ENCODE data around the gene DEFB112.

The DEFB112 gene

DNA sequence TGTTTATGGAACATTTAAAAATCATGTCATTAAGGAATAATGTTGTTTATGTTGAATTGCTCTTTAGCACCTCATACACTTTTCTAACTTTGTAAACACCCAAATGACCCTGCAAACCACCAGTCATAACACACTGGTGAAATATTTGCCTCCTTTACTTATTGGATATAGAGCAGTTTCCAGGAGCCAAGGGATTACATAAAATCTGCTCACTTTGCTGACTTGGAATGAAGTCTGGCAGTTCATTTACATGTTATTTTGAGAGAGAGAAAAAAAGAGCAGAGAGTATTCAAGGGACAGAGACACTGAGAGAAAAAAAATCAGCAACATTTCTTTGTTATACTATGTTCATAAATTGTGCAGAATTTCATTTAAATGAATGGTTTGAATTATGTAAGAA lies 46.6 kb upstream of the DEFB112 start:
- Histone ChIP-seq H3K9ac (ENCODE audit: low read depth, low read length, poor library complexity, severe bottlenecking) (no peak overlapping the region), H3K9me2 (replicated peaks; ENCODE audit: low read depth, low read length) (no peaks in the 10 kb centered on the region), H3K4me1 (ENCODE audit: insufficient read depth, low read length, poor library complexity, severe bottlenecking) (no peaks in the 10 kb centered on the region), H3K9me3 (ENCODE audit: insufficient read depth, low read depth, low read length) (no peaks in the 10 kb centered on the region), H3K4me2 (ENCODE audit: low read depth, low read length, poor library complexity, severe bottlenecking) (no peak overlapping the region), H3K79me2 (ENCODE audit: insufficient read depth, low read length) (no peaks in the 10 kb centered on the region), H4K20me1 (ENCODE audit: insufficient read depth, low read length, poor library complexity, severe bottlenecking) (no peaks in the 10 kb centered on the region), H3K36me3 (ENCODE audit: insufficient read depth, low read length) (no peaks in the 10 kb centered on the region), H3F3A (ENCODE audit: low read depth) (no peaks in the 10 kb centered on the region), H3K27me3 (ENCODE audit: insufficient read depth, low read length, poor library complexity, severe bottlenecking) (no peaks in the 10 kb centered on the region), H3K4me3 (ENCODE audit: low read length, poor library complexity, severe bottlenecking) (no peak overlapping the region), H2AFZ (ENCODE audit: low read length) (no peak overlapping the region)
- TF ChIP-seq EZH2phosphoT487 (IDR thresholded peaks at IDR 0.05; ENCODE audit: borderline replicate concordance): no peak
- TF ChIP-seq, protein P1, sequence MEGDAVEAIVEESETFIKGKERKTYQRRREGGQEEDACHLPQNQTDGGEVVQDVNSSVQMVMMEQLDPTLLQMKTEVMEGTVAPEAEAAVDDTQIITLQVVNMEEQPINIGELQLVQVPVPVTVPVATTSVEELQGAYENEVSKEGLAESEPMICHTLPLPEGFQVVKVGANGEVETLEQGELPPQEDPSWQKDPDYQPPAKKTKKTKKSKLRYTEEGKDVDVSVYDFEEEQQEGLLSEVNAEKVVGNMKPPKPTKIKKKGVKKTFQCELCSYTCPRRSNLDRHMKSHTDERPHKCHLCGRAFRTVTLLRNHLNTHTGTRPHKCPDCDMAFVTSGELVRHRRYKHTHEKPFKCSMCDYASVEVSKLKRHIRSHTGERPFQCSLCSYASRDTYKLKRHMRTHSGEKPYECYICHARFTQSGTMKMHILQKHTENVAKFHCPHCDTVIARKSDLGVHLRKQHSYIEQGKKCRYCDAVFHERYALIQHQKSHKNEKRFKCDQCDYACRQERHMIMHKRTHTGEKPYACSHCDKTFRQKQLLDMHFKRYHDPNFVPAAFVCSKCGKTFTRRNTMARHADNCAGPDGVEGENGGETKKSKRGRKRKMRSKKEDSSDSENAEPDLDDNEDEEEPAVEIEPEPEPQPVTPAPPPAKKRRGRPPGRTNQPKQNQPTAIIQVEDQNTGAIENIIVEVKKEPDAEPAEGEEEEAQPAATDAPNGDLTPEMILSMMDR (conservative IDR thresholded peaks at IDR 0.05; ENCODE audit: low read length): no peak

DNA sequence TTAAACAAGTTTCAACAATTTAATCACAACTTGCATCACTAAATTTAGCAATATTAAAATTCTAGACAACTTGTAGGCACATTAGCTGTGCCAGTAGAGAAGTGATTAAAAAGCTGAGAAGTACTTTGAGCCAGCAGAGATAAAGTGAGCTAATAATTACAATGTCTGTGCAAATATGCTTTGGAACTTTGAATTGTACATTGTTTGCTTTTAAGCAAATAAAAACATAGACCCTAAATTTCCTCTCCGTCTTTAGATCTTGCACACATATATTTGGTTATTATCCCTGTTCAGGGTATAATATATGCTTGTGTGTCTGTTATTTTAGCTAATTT lies 44.2 kb upstream of the DEFB112 start:
- Histone ChIP-seq H3K9me3 (ENCODE audit: insufficient read depth, low read depth, low read length) (no peaks in the 10 kb centered on the region), H3K9ac (ENCODE audit: low read depth, low read length, poor library complexity, severe bottlenecking) (no peak overlapping the region), H3K79me2 (ENCODE audit: insufficient read depth, low read length) (no peaks in the 10 kb centered on the region), H2AFZ (ENCODE audit: low read length) (no peak overlapping the region), H4K20me1 (ENCODE audit: insufficient read depth, low read length, poor library complexity, severe bottlenecking) (no peaks in the 10 kb centered on the region), H3K4me3 (ENCODE audit: low read length, poor library complexity, severe bottlenecking) (no peak overlapping the region), H3K4me2 (ENCODE audit: low read depth, low read length, poor library complexity, severe bottlenecking) (no peak overlapping the region), H3K36me3 (ENCODE audit: insufficient read depth, low read length) (no peaks in the 10 kb centered on the region), H3K9me2 (replicated peaks; ENCODE audit: low read depth, low read length) (no peaks in the 10 kb centered on the region), H3K27me3 (ENCODE audit: insufficient read depth, low read length, poor library complexity, severe bottlenecking) (no peaks in the 10 kb centered on the region), H3F3A (ENCODE audit: low read depth) (no peaks in the 10 kb centered on the region), H3K4me1 (ENCODE audit: insufficient read depth, low read length, poor library complexity, severe bottlenecking) (no peaks in the 10 kb centered on the region)
- TF ChIP-seq, protein P1 (conservative IDR thresholded peaks at IDR 0.05; ENCODE audit: low read length): no peak
- TF ChIP-seq EZH2phosphoT487 (IDR thresholded peaks at IDR 0.05; ENCODE audit: borderline replicate concordance): no peak

DNA sequence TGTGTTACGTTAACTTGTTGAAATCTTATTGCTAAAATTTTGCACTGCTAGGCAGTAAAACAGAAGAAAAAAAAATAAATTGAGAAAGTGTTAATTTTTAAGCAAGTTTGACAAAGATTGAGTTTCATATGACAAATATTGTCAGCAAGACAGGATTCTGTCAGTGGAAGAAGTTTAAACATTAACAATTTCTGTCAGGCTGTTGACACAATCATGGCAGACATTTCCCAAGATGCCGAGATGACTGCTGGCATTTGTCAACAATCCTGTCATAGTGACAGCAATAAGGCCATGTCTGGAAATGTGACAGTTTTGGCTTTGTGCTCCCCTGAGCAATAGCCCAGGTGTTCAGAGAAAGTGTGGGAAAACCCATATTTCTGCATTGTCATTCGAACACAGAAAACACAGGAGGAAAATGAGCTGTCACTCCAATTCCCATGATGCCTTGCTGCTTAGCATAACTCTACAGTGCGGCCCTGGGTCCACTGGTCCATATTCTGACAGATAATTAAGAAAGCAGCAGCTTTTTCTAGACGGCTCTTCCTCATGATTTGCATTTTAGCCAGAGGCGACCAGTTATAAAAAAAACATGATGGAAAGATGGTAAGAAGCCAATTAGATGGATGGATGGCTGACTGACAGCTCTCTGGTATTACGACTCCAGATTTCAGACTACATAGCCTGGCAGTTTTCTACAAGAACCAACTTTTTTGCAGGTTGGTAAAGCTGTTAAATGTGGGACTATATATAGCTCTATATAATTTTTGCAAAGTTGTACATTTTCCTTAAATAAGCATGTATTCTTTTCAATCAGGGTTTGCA lies 43.6 kb upstream of the DEFB112 start:
- no peaks in the 10 kb centered on the region for H3K27me3 ChIP-seq (ENCODE audit: insufficient read depth, low read length, poor library complexity, severe bottlenecking)
- H3K79me2 ChIP-seq (ENCODE audit: insufficient read depth, low read length): no peaks in the 10 kb centered on the region
- no peaks in the 10 kb centered on the region for H3K9me2 ChIP-seq (replicated peaks; ENCODE audit: low read depth, low read length)
- H3K4me3 ChIP-seq (ENCODE audit: low read length, poor library complexity, severe bottlenecking): no peak overlapping the region
- H3F3A ChIP-seq (ENCODE audit: low read depth): no peaks in the 10 kb centered on the region
- H3K9me3 ChIP-seq (ENCODE audit: insufficient read depth, low read depth, low read length): no peaks in the 10 kb centered on the region
- H3K4me2 ChIP-seq (ENCODE audit: low read depth, low read length, poor library complexity, severe bottlenecking): no peak overlapping the region
- H3K9ac ChIP-seq (ENCODE audit: low read depth, low read length, poor library complexity, severe bottlenecking): no peak overlapping the region
- no peak overlapping the region for H2AFZ ChIP-seq (ENCODE audit: low read length)
- H3K36me3 ChIP-seq (ENCODE audit: insufficient read depth, low read length): no peaks in the 10 kb centered on the region
- no peaks in the 10 kb centered on the region for H4K20me1 ChIP-seq (ENCODE audit: insufficient read depth, low read length, poor library complexity, severe bottlenecking)
- TF ChIP-seq EZH2phosphoT487 (IDR thresholded peaks at IDR 0.05; ENCODE audit: borderline replicate concordance): no peak
- TF ChIP-seq, protein P1 (conservative IDR thresholded peaks at IDR 0.05; ENCODE audit: low read length): no peak
- H3K4me1 ChIP-seq (ENCODE audit: insufficient read depth, low read length, poor library complexity, severe bottlenecking): no peaks in the 10 kb centered on the region
